SH-SY5Y (cell line): ENCODE data around the gene CD226.

ENCODE experiments used
- GATA2 ChIP-seq: IDR thresholded peaks from 2 replicates; pipeline ENCODE4 v1.6.1; 2011; ENCODE audit warnings: mild to moderate bottlenecking, low read depth, low read length
- GATA3 ChIP-seq: IDR thresholded peaks from 2 replicates; pipeline ENCODE4 v1.6.1; 2011; ENCODE audit warnings: low read depth, mild to moderate bottlenecking, low read length, moderate library complexity

CD226 gene

DNA sequence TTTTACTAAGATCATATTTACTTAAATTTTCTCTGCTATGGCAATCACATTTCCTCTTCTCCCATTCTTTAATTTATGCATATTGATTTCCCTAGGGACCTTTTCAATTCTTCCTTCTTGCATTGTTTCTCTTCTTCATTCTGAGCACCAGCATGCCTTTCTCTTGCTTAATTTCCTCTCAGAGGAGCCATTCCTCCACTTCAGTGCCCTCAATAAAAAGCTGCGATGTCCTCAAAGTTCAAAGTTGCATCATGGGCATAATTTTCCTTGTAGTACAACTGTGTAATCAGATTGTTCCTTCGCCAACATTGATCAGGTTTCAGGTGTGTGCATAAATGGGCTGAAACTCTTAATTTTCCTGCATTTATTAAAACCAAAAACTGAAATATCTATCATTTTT, 21.8 kb upstream of the CD226 start:
- no peak for TF ChIP-seq GATA3
- no peak for TF ChIP-seq GATA2

DNA sequence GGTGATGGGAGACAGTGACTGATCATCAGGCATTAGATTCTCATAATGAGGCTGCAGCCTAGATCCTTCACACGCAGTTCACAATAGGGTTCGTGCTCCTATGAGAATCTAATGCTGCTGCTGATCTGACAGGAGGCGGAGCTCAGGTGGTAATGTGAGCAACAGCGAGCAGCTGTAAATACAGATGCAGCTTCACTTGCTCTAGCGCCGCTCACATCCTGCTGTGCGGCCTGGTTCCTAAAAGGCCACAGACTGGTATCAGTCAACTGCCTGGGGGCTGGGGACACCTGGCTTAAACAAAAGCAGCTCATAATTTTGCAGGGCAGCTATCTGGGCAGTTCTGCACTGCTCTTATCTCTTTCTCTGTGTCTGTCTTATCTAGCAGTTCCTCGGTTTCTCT, 20.4 kb upstream of the CD226 start:
- no peak for TF ChIP-seq GATA3
- peak; percentile 82 for TF ChIP-seq GATA2

DNA sequence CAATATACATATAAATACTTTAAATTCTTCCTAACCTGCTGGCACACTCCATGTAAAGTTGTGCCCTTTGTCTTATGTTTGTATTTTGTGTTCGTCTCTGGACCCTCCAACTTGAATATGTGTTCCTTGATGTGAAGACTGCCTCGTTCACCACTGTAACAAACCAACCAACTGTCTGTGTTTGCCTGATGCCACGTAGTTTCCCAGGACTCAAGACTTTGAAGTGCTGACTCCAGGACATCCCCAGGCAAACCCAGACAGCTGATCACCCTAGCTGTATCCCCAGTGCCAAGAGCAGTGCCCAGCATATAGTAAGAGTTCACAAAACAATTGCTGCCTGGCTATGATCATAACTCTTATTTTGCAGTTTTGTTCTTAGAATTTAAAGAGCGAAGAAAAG, 15.5 kb upstream of the CD226 start:
- TF ChIP-seq GATA3: no peak
- TF ChIP-seq GATA2: no peak

DNA sequence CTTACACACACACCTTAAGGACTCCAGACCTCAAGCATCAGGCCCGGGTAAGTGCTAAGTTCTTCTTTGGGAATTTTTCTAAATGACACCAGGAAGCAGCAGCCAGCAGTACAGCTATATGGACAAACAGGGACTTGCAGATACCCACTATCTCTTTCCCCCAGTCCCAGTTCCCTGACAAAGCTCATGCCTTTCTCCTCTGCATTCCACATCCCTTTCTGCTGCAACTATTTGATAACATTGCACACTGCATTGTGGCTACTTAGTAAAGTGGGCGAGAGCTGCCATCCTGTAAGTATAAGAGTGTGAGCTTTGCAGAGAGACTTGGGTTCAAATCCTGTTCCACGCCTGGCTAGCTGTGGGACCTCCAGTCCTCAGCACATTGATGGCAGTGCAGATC, 14.0 kb upstream of the CD226 start:
- TF ChIP-seq GATA3 (no peak), GATA2 (no peak)

DNA sequence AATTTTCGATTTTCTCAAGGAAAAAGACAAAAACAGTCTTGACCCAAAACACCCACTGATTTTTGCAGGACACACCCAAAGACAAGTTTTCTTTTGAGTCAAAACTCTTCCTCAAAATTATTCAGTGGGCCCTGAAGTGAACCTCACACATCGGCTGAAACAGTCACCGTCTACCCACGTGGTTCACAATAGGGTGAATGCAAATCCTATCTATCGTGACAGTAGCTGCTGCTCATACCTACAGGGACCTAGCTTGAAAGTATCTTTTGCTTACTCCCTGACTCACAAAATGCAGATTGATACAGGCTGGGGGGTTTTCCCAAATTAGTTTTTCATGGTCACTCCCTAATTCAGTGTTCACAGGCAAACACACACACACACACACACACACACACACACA, 10.7 kb upstream of the CD226 start:
- TF ChIP-seq GATA2: no peak
- no peak for TF ChIP-seq GATA3

DNA sequence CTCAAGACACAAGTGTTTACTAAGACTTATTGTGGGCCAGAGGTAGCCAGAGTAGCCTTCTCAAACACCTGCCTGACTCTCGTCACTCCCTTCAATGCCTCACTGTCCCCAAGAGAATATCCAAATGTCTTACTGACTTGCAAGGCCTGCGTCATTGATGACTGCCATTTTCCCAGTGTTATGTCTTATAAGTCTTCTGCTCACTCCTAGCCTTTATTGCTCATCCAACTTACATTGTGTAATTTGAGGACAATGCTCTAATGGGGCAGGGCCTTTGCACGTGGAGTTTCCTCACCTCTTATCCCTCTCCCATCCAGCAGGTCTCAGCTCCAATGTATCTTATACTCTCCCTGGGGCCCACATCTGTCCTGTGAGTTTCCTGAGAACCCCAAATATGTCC, 10.1 kb upstream of the CD226 start:
- no peak for TF ChIP-seq GATA2
- no peak for TF ChIP-seq GATA3

DNA sequence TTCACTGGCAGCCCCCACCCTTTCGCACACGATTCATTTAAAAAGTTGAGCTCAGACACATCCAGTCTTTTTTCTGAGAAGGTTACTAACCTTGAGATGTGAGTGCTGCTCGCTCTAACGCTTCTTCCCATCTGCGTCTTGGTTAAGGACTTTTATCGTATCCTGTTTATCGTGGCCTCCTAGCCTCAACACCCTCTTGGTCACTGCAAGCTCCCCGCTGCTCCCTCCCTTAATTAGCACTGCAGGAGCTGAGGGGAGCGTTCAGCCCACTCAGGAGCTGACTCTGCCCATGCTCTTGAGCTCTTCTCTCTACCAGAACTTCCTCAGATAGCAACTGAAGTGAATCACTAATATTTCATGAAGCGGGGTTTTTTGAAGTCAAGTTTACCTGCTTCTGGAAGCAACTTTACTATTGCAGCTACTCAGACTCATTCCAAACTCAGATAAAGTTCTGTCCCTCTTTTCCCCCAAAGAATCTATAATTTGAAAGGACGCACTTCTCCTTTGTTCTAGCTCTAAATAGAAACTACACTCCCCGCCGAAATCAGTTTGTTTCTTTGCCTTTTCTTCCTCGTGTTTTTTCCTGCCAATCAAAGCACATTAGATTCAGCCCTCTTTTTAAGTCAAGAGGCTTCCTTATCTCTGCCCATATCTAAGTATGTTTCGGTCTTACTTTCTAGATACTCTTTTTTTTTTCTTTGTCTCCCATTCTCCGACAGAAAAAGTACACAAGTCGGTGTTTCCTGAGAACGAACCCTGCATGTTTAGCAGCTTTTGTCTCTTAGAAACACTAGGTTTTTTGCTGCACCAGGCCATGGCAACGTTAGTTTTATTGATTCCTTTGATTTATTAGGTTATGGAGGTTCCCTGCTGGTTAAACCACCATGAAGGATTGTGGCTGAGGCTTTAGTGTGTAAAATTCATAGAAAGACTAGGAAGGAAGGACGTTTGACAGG, 9.3 kb upstream of the CD226 start:
- no peak for TF ChIP-seq GATA3

DNA sequence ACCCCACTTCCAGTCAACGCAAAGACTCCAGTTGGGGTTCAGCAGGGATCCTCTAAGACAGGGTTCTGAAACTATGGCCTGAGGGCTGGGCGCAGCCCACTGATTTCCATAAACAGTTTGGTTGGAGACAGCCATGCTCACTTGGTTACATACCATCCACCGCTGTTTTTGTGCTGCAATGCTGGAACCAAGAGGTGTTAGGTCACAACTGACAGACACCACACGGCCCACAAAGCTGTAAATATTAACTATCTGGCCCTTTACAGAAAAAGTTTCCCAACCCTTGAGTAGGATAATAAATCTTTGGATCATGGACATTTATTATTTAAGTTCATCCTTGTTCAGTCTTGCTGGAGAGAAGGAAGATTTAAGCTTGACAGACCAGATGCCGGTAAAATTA, 8.4 kb upstream of the CD226 start:
- TF ChIP-seq GATA2 (no peak), GATA3 (no peak)

DNA sequence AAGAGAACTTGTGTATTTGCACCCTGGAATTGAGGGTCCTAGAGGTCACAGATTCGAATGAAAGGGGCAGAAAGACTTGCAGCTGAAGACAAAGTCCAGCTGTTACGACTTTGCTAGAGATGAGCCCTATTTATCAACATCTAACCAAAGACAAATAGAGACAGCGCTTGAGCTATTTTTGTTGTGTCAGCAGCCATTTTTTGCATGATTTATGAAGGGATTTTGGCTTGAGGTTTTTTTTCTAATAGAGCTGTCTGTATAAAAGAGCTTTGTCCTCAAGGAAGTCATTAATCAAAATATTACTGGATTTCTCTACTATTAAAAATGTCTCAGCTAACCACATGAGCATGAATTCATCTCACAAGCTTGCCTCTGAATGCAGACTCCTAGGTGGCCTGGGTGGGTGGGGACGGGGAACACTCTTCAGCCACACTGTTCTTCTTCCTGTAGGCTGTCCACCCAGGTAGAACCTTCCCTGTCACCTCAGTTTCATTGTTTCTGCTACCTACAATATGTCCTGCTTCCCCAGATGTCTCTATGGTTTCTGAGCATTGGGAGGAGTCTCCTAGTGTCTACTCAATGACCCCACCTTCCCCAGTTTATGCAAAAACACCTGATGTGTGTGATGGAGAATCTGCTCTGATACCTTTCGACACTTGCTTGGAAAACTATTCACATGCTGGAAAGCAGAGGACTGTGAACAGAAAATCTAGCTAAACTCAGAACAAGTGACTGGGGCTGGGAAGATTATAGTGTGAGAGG, 7.2 kb upstream of the CD226 start:
- TF ChIP-seq GATA2 (no peak), GATA3 (no peak)

DNA sequence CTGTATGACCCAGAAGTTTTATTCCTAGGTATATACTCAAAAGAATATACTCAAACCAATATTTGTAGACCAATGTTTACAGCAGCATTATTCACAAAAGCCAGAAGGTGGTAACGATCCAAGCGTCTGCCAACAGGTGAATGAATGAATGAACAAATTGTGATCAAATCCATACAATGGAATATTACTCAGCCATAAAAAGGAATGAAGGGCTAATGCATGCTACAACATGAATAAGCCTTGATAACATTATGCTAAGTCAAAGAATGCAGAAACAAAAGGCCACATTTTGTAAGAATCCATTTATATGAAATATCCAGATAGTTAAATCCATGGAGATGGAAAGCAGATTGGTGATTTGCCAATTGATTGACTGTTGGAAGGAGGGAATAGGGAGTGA, 5.5 kb upstream of the CD226 start:
- TF ChIP-seq GATA2 (no peak), GATA3 (no peak)

DNA sequence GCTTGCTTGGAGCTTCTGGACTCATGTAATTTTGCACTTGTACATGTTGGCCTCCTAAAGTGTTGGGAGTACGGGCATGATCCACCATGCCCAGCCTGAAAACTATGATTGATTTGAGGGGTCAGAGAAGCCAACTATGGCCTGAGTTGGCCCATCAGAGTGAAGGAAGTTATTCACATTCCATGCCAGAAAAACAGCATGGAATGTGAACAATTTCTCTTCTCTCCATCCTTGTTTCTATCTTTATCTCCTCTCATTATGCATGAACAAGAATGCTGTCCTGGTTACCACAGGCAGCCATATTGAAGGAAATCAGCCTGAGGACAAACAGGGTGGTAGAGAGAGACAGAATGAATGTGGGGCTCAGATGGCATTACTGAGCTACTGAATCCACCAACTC, 3.5 kb upstream of the CD226 start:
- no peak for TF ChIP-seq GATA2
- TF ChIP-seq GATA3: no peak

DNA sequence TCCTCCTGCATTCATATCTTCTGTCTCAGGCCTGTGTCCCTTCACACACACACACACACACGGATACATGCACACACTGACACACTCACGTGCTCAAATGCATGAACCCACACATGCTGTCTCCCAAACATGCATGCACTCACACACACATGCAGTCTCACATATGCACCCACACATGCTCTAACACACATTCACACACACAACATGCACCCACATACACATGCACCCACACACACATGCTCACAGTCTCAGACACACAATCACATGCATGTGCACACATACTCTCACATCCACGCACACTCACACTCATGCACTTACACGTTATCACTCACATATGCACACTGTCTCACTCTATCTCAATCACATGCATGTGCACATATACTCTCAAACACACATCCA, 1.9 kb upstream of the CD226 start:
- TF ChIP-seq GATA3: no peak
- TF ChIP-seq GATA2: no peak

DNA sequence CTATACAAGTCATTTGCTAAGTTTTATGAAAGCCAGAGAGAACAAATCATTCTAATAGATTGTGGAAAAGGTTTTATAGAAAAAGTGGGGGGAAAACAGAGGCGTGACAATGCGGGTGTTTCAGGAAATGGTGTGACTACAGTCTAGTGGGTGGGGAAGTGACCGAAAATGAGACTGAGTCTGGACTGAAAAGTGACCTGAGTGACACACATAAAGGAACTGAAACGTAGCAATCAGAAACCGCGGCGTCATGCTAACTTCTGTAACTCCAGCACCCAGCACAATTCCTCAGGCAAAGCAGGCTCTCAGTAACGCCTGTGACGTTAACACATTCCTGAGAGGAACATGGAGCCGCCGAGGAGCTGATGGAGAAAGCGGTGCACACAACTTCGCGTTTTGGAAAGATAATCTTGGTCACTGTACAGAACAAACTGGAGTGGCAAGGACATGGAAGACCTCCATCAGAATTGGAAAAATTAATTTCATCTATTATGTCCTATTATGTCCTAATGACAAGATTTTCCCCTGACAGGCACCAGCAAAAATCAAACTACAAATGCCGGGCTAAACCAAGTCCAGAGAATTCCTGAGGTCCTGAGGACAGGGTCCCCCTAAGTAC, 1.4 kb upstream of the CD226 start:
- TF ChIP-seq GATA3 (no peak), GATA2 (no peak)

DNA sequence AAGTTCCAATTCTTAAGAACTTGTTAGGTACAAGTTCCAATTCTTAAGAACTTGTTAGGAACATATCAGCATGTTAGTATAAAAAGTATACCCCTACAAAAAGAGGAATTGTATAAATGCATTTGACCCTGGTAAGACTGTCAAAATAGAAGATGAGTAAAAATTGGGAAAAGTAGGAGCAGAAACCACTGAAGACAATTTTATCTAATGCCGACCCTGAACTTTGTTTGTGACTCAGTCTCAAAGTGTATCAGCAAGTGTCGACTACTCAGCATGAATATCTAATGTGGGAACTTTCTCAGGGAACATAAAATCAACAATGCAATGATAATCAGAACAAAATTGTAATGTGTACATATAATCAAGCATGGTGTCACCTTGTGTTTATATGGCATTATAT, 583 bp upstream of the CD226 start:
- no peak for TF ChIP-seq GATA3
- TF ChIP-seq GATA2: no peak

DNA sequence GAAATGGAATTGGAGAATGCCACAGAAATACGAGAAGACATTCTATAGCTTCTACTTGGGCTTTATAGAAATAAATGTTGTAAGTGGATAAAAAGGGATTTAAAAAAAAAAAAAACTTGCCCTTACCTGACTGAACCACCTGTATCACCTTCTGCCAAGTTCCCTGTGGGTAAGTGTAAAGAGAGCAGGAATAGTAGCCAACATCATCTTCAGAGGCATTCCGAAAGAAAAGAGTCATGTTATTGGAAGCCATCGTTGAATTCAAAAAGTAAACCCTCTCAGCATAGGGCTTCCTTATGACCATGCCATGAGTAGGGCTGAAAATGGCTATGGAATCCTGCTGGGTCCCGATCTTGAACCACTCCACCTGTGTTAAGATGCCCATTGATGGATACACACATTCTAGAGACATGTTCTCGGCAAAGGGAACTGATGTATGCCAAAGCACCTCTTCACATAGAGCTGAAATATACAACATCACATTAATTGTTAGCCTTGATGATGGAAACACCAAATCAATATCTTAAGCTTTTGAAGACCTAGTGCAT, 991 bp downstream of the CD226 start:
- TF ChIP-seq GATA3: no peak
- no peak for TF ChIP-seq GATA2
